ENCODE results near the gene NOS3. TPM values are rescaled to one million over a fixed set of nuclear protein-coding genes. Genes with fewer than 3 reads are reported as not detected.
"Not testable (repeated sequence)": the region's sequence is repeated elsewhere in the genome, so short reads cannot be mapped to it uniquely, and the experiment has no call there.

The NOS3 gene
- total RNA-seq, 2 donors from 2014 or later: 6.1 to 10.4 TPM

DNA sequence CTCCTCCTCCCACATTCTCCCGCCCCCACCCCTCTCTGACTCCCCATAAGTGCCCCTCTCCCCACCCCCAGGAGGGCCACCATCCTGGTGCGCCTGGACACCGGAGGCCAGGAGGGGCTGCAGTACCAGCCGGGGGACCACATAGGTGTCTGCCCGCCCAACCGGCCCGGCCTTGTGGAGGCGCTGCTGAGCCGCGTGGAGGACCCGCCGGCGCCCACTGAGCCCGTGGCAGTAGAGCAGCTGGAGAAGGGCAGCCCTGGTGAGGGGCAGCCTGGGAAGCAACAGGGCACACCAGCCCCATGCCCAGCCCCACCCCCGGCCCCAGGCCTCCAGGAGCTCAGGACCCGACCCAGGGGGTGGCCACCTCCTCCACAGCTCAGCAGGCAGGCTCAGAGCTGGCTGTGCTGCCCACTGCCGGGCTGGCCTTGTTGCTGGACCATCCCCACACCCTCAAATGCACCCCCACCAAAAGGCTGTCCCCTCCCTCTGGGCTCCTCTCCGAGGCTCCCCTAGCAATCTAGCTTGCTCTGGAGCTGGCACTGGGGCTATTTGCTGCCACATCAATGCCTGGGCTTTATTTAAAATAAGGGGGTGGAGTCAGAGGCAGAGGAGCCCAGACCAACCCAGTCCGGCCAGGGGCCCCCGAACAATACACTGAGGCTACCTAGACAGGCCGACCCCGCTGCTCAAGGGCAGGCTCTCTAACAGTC lies 18.7 kb downstream of the NOS3 start:
- Histone ChIP-seq H3K4me1 (replicated peaks) (no peaks in the 10 kb centered on the region), H3K36me3 (no peaks in the 10 kb centered on the region)
- 74% methylated on average over 21 of the region's 22 CpGs for WGBS

DNA sequence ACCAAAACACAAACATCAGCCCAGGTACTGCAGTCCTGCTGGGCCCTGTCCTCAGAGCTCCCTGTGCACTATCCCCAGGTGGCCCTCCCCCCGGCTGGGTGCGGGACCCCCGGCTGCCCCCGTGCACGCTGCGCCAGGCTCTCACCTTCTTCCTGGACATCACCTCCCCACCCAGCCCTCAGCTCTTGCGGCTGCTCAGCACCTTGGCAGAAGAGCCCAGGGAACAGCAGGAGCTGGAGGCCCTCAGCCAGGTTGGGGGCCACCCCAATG lies 19.2 kb downstream of the NOS3 start:
- 36% methylated on average over 7 of the region's 7 CpGs for WGBS
- intact Hi-C loops (cut with DNase I): no loop called here

More for the DNA sequence above, 18.7 kb downstream of the NOS3 start:
- Histone ChIP-seq H3K27me3 (replicated peaks; ENCODE audit: insufficient read depth) (peaks cover 6% of the 10 kb centered on the region), H3K4me3 (no peak overlapping the region), H3K27ac (no peak overlapping the region), H3K9me3 (no peaks in the 10 kb centered on the region)
- DNase-seq (ENCODE audit: low spot score): no peak
- intact Hi-C loops (cut with DNase I): no loop called here
- TF ChIP-seq POLR2A (IDR thresholded peaks at IDR 0.05) (no peak), POLR2AphosphoS5 (IDR thresholded peaks at IDR 0.05) (no peak)
- TF ChIP-seq, protein P1, sequence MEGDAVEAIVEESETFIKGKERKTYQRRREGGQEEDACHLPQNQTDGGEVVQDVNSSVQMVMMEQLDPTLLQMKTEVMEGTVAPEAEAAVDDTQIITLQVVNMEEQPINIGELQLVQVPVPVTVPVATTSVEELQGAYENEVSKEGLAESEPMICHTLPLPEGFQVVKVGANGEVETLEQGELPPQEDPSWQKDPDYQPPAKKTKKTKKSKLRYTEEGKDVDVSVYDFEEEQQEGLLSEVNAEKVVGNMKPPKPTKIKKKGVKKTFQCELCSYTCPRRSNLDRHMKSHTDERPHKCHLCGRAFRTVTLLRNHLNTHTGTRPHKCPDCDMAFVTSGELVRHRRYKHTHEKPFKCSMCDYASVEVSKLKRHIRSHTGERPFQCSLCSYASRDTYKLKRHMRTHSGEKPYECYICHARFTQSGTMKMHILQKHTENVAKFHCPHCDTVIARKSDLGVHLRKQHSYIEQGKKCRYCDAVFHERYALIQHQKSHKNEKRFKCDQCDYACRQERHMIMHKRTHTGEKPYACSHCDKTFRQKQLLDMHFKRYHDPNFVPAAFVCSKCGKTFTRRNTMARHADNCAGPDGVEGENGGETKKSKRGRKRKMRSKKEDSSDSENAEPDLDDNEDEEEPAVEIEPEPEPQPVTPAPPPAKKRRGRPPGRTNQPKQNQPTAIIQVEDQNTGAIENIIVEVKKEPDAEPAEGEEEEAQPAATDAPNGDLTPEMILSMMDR (IDR thresholded peaks at IDR 0.05): no peak

DNA sequence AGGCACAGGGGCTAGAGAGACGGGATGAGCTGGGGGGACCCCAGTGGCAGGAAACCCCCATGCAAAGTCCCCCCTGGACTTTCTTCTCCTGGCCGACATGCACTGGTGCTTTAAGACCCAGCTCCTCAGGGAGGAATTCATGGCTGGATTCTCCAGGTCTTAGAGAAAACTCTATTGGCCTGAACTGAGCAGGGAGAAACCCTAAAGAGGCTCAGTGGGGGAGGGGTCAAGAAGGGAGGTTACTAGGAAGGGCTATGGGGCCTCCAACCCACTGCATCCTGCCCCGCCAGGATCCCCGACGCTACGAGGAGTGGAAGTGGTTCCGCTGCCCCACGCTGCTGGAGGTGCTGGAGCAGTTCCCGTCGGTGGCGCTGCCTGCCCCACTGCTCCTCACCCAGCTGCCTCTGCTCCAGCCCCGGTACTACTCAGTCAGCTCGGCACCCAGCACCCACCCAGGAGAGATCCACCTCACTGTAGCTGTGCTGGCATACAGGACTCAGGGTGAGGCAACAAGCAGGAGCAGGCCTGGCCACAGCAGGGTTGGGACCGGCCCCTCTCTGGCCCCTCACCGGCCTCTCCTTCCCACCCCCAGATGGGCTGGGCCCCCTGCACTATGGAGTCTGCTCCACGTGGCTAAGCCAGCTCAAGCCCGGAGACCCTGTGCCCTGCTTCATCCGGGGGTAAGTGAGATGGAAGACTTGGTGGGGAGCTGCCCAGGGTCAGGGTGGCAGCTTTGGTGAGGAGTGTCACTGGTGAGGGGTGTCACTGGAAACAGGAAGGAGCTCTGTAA lies 19.7 kb downstream of the NOS3 start:
- 36% methylated on average over 18 of the region's 18 CpGs for WGBS
- H3K4me3 ChIP-seq: no peak overlapping the region
- H3K9me3 ChIP-seq: no peaks in the 10 kb centered on the region
- TF ChIP-seq POLR2AphosphoS5 (IDR thresholded peaks at IDR 0.05) (no peak), POLR2A (IDR thresholded peaks at IDR 0.05) (no peak)
- TF ChIP-seq, protein P1 (IDR thresholded peaks at IDR 0.05): no peak
- H3K36me3 ChIP-seq: no peaks in the 10 kb centered on the region
- intact Hi-C loops (cut with DNase I): no loop called here
- no peaks in the 10 kb centered on the region for H3K4me1 ChIP-seq (replicated peaks)
- peaks cover 6% of the 10 kb centered on the region for H3K27me3 ChIP-seq (replicated peaks; ENCODE audit: insufficient read depth)
- DNase-seq (ENCODE audit: low spot score): no peak
- H3K27ac ChIP-seq: no peak overlapping the region

More for the DNA sequence above, 19.2 kb downstream of the NOS3 start:
- Histone ChIP-seq H3K9me3 (no peaks in the 10 kb centered on the region), H3K36me3 (no peaks in the 10 kb centered on the region), H3K27me3 (replicated peaks; ENCODE audit: insufficient read depth) (peaks cover 6% of the 10 kb centered on the region), H3K27ac (no peak overlapping the region), H3K4me1 (replicated peaks) (no peaks in the 10 kb centered on the region), H3K4me3 (no peak overlapping the region)
- DNase-seq (ENCODE audit: low spot score): no peak
- TF ChIP-seq, protein P1 (IDR thresholded peaks at IDR 0.05): no peak
- TF ChIP-seq POLR2A (IDR thresholded peaks at IDR 0.05) (no peak), POLR2AphosphoS5 (IDR thresholded peaks at IDR 0.05) (no peak)

DNA sequence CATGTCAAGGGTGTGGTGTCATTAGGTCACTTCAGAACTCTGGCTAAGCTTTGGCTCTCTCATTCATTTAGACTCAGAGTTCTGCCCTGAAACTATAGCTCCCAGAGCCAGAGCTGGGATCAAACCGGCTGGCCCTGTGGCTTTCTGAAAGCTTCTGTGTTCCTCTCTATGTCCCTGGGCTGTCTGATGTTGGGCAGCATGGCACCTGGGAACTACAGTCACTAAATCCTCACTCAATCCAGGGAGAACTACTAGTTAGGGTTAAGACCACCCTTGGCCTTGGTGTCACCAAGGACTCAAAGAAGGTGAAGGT lies 20.2 kb downstream of the NOS3 start:
- no peaks in the 10 kb centered on the region for H3K36me3 ChIP-seq
- 67% methylated on average over 1 of the region's 1 CpG for WGBS
- H3K27me3 ChIP-seq (replicated peaks; ENCODE audit: insufficient read depth): peaks cover 6% of the 10 kb centered on the region
- intact Hi-C loops (cut with DNase I): no loop called here
- no peaks in the 10 kb centered on the region for H3K4me1 ChIP-seq (replicated peaks)
- H3K9me3 ChIP-seq: no peaks in the 10 kb centered on the region
- H3K27ac ChIP-seq: no peak overlapping the region
- no peak for DNase-seq (ENCODE audit: low spot score)
- TF ChIP-seq, protein P1 (IDR thresholded peaks at IDR 0.05): no peak
- TF ChIP-seq POLR2AphosphoS5 (IDR thresholded peaks at IDR 0.05) (no peak), POLR2A (IDR thresholded peaks at IDR 0.05) (no peak)
- no peak overlapping the region for H3K4me3 ChIP-seq

DNA sequence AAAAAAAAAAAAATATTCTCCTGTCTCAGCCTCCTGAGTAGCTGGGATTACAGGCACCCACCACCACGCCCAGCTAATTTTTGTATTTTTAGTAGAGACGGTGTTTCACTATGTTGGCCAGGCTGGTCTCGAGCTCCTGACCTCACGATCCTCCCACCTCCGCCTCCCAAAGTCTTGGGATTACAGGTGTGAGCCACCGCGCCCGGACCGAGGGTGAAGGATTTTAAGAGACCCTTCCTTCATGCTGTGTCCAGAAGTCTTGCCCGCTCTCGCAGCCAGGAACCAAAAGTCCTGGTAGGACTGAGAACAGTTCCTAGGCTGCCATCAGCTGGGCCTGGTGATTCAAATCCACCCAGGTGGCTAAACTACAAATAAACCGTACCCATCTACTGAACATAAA lies 20.8 kb downstream of the NOS3 start:
- H3K4me3 ChIP-seq; intact Hi-C loops (cut with DNase I); H3K27ac ChIP-seq; H3K27me3 ChIP-seq (replicated peaks; ENCODE audit: insufficient read depth); DNase-seq (ENCODE audit: low spot score); H3K36me3 ChIP-seq; H3K9me3 ChIP-seq; H3K4me1 ChIP-seq (replicated peaks): not testable (repeated sequence)
- WGBS: 87% methylated on average over 12 of the region's 12 CpGs

Measured in prostate gland (tissue), 2 donors.